Suppressor macrophage treated with lipopolysaccharide for 4 hours (primary cell): ENCODE results near the gene AOC3.
"Not testable (repeated sequence)": the region's sequence is repeated elsewhere in the genome, so short reads cannot be mapped to it uniquely, and the experiment has no call there.

Experiments used
- DNase-seq: peaks from one replicate; pipeline ENCODE4 v3.0.0-alpha.2; 2020

Gene AOC3

GRCh38 chr17:42844761-42845555 lies 6.0 kb upstream of the AOC3 start:
- DNase-seq: no peak

- no peak for DNase-seq
Observed at GRCh38 chr17:42845556-42845917, 5.5 kb upstream of the AOC3 start.

- DNase-seq: peak; percentile 74
Observed at GRCh38 chr17:42845918-42846593, 4.9 kb upstream of the AOC3 start.

GRCh38 chr17:42846594-42847280 lies 4.3 kb upstream of the AOC3 start:
- peak; percentile 75 for DNase-seq

- DNase-seq: no peak
Observed at GRCh38 chr17:42848093-42848492, 2.9 kb upstream of the AOC3 start.

- no peak for DNase-seq
Observed at GRCh38 chr17:42849031-42849430, 2.0 kb upstream of the AOC3 start.

- DNase-seq: no peak
Observed at GRCh38 chr17:42849451-42850181, 1.4 kb upstream of the AOC3 start.

- DNase-seq: not testable (repeated sequence)
Observed at GRCh38 chr17:42851371-42852240, 607 bp downstream of the AOC3 start.

- DNase-seq: no peak
Observed at GRCh38 chr17:42852351-42852750, 1.4 kb downstream of the AOC3 start.

- DNase-seq: peak; percentile 47
Observed at GRCh38 chr17:42853004-42853403, 2.0 kb downstream of the AOC3 start.

GRCh38 chr17:42853597-42853967 lies 2.6 kb downstream of the AOC3 start:
- no peak for DNase-seq

GRCh38 chr17:42853968-42854790 lies 3.2 kb downstream of the AOC3 start:
- DNase-seq: no peak

GRCh38 chr17:42855048-42855596 lies 4.1 kb downstream of the AOC3 start:
- peak; percentile 61 for DNase-seq

- not testable (repeated sequence) for DNase-seq
Observed at GRCh38 chr17:42856093-42856492, 5.1 kb downstream of the AOC3 start.

GRCh38 chr17:42856516-42856915 lies 5.5 kb downstream of the AOC3 start:
- not testable (repeated sequence) for DNase-seq

- no peak for DNase-seq
Observed at GRCh38 chr17:42857389-42857788, 6.4 kb downstream of the AOC3 start.

GRCh38 chr17:42865638-42866094 lies 14.7 kb downstream of the AOC3 start:
- DNase-seq: no peak

GRCh38 chr17:42866216-42866615 lies 15.2 kb downstream of the AOC3 start:
- DNase-seq: no peak

GRCh38 chr17:42866631-42867575 lies 15.9 kb downstream of the AOC3 start:
- no peak for DNase-seq
